AG09309 (cell line): ENCODE data around the gene PHPT1.

Experiments
- DNase-seq: peaks from one replicate; pipeline ENCODE4 v3.0.0-alpha.2; 2010; ENCODE audit warnings: low read depth
- H3K4me3 ChIP-seq: 2 replicates; pipeline ENCODE4 v1.5.1; 2011; ENCODE audit warnings: mild to moderate bottlenecking, low read depth, low read length, moderate library complexity; ENCODE audit not compliant: control insufficient read depth
- CTCF ChIP-seq: IDR thresholded peaks from 2 replicates; pipeline ENCODE4 v1.5.1; 2011; ENCODE audit warnings: mild to moderate bottlenecking, low read depth, low read length, inconsistent platforms; ENCODE audit not compliant: insufficient read depth, control insufficient read depth; ENCODE audit errors: missing control alignments

The PHPT1 gene

GRCh38 chr9:136848393-136849037 lies 694 bp upstream of the PHPT1 start:
- H3K4me3 ChIP-seq, result peak overlapping the region; percentile 95
- TF ChIP-seq CTCF, result no peak
- DNase-seq, result no peak

GRCh38 chr9:136849960-136850865 lies 1.0 kb downstream of the PHPT1 start:
- DNase-seq, result no peak
- H3K4me3 ChIP-seq, result peak overlapping the region; percentile 95
- no peak for TF ChIP-seq CTCF

GRCh38 chr9:136850866-136851775 lies 1.9 kb downstream of the PHPT1 start:
- no peak for DNase-seq
- H3K4me3 ChIP-seq, result no peak overlapping the region; the same call in 1 of the 2 replicates
- no peak for TF ChIP-seq CTCF

- no peak for TF ChIP-seq CTCF
- H3K4me3 ChIP-seq, result no peak within 1 kb of the TSS
- DNase-seq, result no peak
Observed at GRCh38 chr9:136851941-136852663, 2.9 kb downstream of the PHPT1 start, which contains the start of gene MAMDC4. TSS of gene MAMDC4 (plus strand) at chr9:136852346. CDS start at chr9:136852417, 71 bp downstream.

- DNase-seq, result no peak
- TF ChIP-seq CTCF, result no peak
- no peak overlapping the region for H3K4me3 ChIP-seq
Observed at GRCh38 chr9:136852664-136853595, 3.7 kb downstream of the PHPT1 start.
